Neuronal stem cell (in vitro differentiated cells): Measurements from ENCODE around the gene CCNQ.

Source experiments
- DNase-seq: peaks from one replicate; pipeline ENCODE4 v3.0.0-alpha.2; 2013; ENCODE audit warnings: low spot score
- H2AFZ ChIP-seq: one replicate; pipeline ENCODE4 v1.6.1; 2013; ENCODE audit warnings: mild to moderate bottlenecking, low read length, inconsistent platforms
- H2AK5ac ChIP-seq: 2 replicates; pipeline ENCODE4 v1.6.1; 2013; ENCODE audit warnings: low read depth, mild to moderate bottlenecking, inconsistent platforms, low read length, moderate library complexity, mixed read lengths
- H2BK120ac ChIP-seq: 2 replicates; pipeline ENCODE4 v1.6.1; 2013; ENCODE audit warnings: low read depth, mild to moderate bottlenecking, inconsistent platforms, low read length, moderate library complexity, mixed read lengths
- H2BK12ac ChIP-seq: one replicate; pipeline ENCODE4 v1.6.1; 2013; ENCODE audit warnings: low read length, inconsistent platforms
- H2BK15ac ChIP-seq: 2 replicates; pipeline ENCODE4 v1.6.1; 2013; ENCODE audit warnings: mild to moderate bottlenecking, low read length, inconsistent platforms, mixed read lengths
- H2BK5ac ChIP-seq: one replicate; pipeline ENCODE4 v1.6.1; 2013; ENCODE audit warnings: inconsistent platforms, mild to moderate bottlenecking, low read length, moderate library complexity
- H3K14ac ChIP-seq: one replicate; pipeline ENCODE4 v1.6.1; 2013; ENCODE audit warnings: low read length, inconsistent platforms
- H3K18ac ChIP-seq: 2 replicates; pipeline ENCODE4 v1.6.1; 2013; ENCODE audit warnings: low read length, inconsistent platforms
- H3K23ac ChIP-seq: 2 replicates; pipeline ENCODE4 v1.6.1; 2013; ENCODE audit warnings: low read depth, mild to moderate bottlenecking, mixed read lengths, low read length, inconsistent platforms; ENCODE audit not compliant: poor library complexity
- H3K27ac ChIP-seq: replicated peaks from 3 replicates; pipeline ENCODE4 v1.5.1; 2013; ENCODE audit warnings: low read length, inconsistent platforms
- H3K27me3 ChIP-seq, 3 experiments: 2 replicates each; pipeline ENCODE4 v1.6.1; 2013; ENCODE audit warnings: low read length in 3 of 3, mild to moderate bottlenecking in 2 of 3, inconsistent platforms in 1 of 3, low read depth in 1 of 3, mixed read lengths in 1 of 3, moderate library complexity in 1 of 3; ENCODE audit not compliant: control insufficient read depth in 3 of 3, insufficient read depth in 3 of 3
- H3K36me3 ChIP-seq, 2 donors: replicated peaks in 1 of 2; 2 replicates each; pipeline ENCODE4 v1.6.1; 2013; ENCODE audit warnings: low read length in 2 of 2; ENCODE audit not compliant: control insufficient read depth in 2 of 2, insufficient read depth in 2 of 2
- H3K4ac ChIP-seq: 2 replicates; pipeline ENCODE4 v1.6.1; 2013; ENCODE audit warnings: inconsistent platforms, mild to moderate bottlenecking, low read length, moderate library complexity
- H3K4me1 ChIP-seq, 2 donors: 1 replicate in 1 of 2; 2 replicates in 1 of 2; pipeline ENCODE4 v1.6.1; 2013; ENCODE audit warnings: low read length in 2 of 2, low read depth in 1 of 2; ENCODE audit not compliant: control insufficient read depth in 2 of 2, insufficient read depth in 1 of 2
- H3K4me2 ChIP-seq: one replicate; pipeline ENCODE4 v1.6.1; 2013; ENCODE audit warnings: mild to moderate bottlenecking, low read length, inconsistent platforms; ENCODE audit not compliant: insufficient read depth, poor library complexity, severe bottlenecking
- H3K4me3 ChIP-seq, 2 donors: 2 replicates each; pipeline ENCODE4 v1.5.1; 2013; ENCODE audit warnings: low read length in 2 of 2, mild to moderate bottlenecking in 2 of 2, inconsistent platforms in 1 of 2, moderate library complexity in 1 of 2
- H3K79me1 ChIP-seq: one replicate; pipeline ENCODE4 v1.6.1; 2013; ENCODE audit warnings: low read depth, mild to moderate bottlenecking, inconsistent platforms, low read length, moderate library complexity
- H3K9ac ChIP-seq: one replicate; pipeline ENCODE4 v1.6.1; 2013; ENCODE audit warnings: mild to moderate bottlenecking, low read depth, low read length, inconsistent platforms; ENCODE audit not compliant: poor library complexity
- H3K9me3 ChIP-seq, 2 donors: replicated peaks in 1 of 2; 2 replicates each; pipeline versions ENCODE3 to v1.6.1; 2013; ENCODE audit warnings: low read length in 2 of 2, mild to moderate bottlenecking in 2 of 2, inconsistent platforms in 1 of 2, low read depth in 1 of 2, mixed read lengths in 1 of 2, moderate library complexity in 1 of 2; ENCODE audit not compliant: control insufficient read depth in 2 of 2, insufficient read depth in 1 of 2
- H4K8ac ChIP-seq: one replicate; pipeline ENCODE4 v1.6.1; 2013; ENCODE audit warnings: low read depth, mild to moderate bottlenecking, inconsistent platforms, low read length, moderate library complexity
- H4K91ac ChIP-seq: one replicate; pipeline ENCODE4 v1.6.1; 2013; ENCODE audit warnings: low read length, low read depth, mild to moderate bottlenecking, inconsistent platforms; ENCODE audit not compliant: poor library complexity
- WGBS, 2 donors: extraction: QIAGEN DNeasy Blood & Tissue Kit; methylation state at CpG; one replicate each; pipeline ENCODE4 v1.1.7; 2013; ENCODE audit warnings: missing lambda C conversion rate in 2 of 2, mixed read lengths in 1 of 2; ENCODE audit not compliant: insufficient read length in 2 of 2, insufficient replicate concordance in 1 of 2; ENCODE audit errors: extremely low coverage in 2 of 2; 5-methylcytosine and 5-hydroxymethylcytosine counted together

The CCNQ gene

DNA sequence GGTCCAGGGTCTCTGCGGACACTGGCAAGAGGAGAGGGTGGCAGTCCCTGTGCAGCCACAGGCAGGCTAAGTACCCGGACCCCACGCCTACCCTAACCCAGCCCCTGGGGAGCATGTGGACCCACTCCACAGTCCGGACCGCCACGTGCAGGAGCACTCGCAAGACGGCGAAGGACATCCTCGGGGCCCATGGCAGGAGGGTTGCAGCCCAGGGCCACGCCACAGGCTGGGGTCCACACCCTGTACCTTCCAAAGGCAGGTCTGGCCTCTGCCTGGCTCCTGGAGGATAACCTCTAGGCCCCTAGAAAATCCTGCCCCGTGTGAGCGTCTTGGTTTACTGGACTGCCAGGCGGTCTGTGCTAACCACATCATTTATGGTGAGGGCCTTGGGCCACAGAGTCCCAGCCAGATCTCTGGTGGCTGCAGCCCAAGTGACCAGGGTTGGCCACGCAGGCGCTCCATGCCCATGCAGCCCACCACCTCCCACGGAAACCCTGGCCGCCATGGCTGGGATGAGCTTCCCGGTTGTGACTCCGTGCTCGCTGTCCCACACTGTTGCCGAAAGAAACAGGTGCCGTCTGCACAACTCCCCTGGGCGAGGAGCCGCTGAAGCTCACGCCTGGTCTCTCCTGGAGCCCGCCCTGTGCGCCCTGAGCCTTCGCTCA is 10.0 kb downstream of the CCNQ start:
- H2BK5ac ChIP-seq, result no peak overlapping the region
- no peak overlapping the region for H3K18ac ChIP-seq
- H4K91ac ChIP-seq, result no peak overlapping the region
- H3K4me3 ChIP-seq, result no peak overlapping the region
- H3K27me3 ChIP-seq, result peaks cover 0 to 6% (median 0%) of the 10 kb centered on the region in 3 experiments
- H3K36me3 ChIP-seq, result peaks cover 5 to 46% of the 10 kb centered on the region in 2 donors
- no CpG with 5 or more reads among the region's 29 CpGs for WGBS, 2 donors
- H3K23ac ChIP-seq, result no peak overlapping the region
- no peak for DNase-seq
- H2AK5ac ChIP-seq, result no peak overlapping the region
- no peak overlapping the region for H3K9ac ChIP-seq
- no peak overlapping the region for H3K4me2 ChIP-seq
- no peaks in the 10 kb centered on the region for H3K79me1 ChIP-seq
- H3K14ac ChIP-seq, result no peak overlapping the region
- no peak overlapping the region for H4K8ac ChIP-seq
- no peaks in the 10 kb centered on the region for H3K4me1 ChIP-seq
- no peak overlapping the region for H3K27ac ChIP-seq
- H2BK15ac ChIP-seq, result no peak overlapping the region
- H3K9me3 ChIP-seq, result no peaks in the 10 kb centered on the region
- H3K4ac ChIP-seq, result no peak overlapping the region
- no peak overlapping the region for H2BK12ac ChIP-seq
- H2BK120ac ChIP-seq, result no peak overlapping the region
- H2AFZ ChIP-seq, result no peak overlapping the region

DNA sequence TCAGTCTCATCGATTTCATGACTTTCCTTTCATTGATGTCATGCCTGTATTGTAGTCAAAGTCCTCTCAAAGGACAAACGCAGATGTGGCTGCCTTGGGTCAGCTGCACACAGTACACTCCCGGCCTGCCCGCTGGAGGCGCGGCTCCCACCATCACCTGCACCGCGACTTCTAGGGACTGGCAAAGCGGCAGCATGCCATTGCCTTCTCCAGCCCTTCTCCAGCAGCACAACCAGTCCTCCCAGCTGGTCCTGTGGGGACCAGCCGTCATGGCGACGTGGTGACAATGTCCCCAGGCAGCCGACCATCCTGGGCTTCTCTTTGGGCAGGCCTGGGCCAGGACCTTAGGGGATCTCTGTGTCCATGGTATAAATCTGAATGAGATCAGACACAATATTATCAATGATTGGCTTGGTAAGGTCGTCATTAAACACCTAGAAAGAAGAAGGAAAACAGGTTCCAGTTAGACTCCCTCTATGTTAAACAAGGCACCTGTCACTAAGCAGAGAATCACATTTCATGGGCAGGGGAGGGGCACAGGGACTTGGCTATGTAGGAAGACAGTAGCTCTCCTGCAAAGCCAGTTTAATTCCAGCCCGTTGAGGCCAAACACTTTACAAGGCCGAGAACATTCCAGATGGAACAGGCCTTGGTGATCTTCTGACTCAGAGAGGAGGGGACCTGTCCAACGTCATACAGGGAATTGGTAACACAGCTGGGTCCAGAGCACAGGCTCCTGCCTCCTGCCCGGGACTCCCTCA is 10.7 kb downstream of the CCNQ start:
- Histone ChIP-seq H3K27me3 (no peaks in the 10 kb centered on the region), H3K4me3 (no peak overlapping the region), H2AFZ (no peak overlapping the region), H2BK15ac (no peak overlapping the region), H2BK120ac (no peak overlapping the region), H3K14ac (no peak overlapping the region), H3K4me1 (no peaks in the 10 kb centered on the region), H3K23ac (no peak overlapping the region), H3K18ac (no peak overlapping the region), H3K9ac (no peak overlapping the region), H3K4me2 (no peak overlapping the region), H2AK5ac (no peak overlapping the region), H4K91ac (no peak overlapping the region), H3K9me3 (no peaks in the 10 kb centered on the region), H2BK12ac (no peak overlapping the region), H2BK5ac (no peak overlapping the region), H4K8ac (no peak overlapping the region), H3K27ac (no peak overlapping the region), H3K79me1 (no peaks in the 10 kb centered on the region), H3K36me3 (peaks cover 0 to 39% of the 10 kb centered on the region in 2 donors), H3K4ac (no peak overlapping the region)
- DNase-seq, result no peak
- WGBS, 2 donors, result no CpG with 5 or more reads among the region's 18 CpGs

DNA sequence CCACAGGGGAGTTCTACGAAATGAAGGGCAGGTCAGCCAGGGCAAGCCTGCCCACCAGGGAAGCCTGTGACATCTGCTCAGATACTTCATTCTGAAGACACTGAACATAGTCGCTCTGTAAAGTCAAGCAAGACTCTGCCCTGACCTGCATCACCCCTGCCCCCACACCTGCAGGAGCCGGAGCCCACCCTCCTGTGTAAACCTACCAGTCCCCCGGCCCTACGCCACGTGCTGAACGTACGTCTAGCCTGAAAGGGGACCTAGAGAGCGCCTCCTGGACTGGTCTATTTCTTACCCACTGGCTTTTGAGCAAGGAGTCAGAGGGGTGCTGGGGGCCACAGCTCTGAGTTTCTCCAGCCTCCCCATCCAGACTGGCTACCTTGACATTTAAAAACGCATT is 11.6 kb downstream of the CCNQ start:
- Histone ChIP-seq H2BK5ac (no peak overlapping the region), H3K36me3 (peaks cover 0 to 31% of the 10 kb centered on the region in 2 donors), H3K4me2 (no peak overlapping the region), H2BK120ac (no peak overlapping the region), H3K18ac (no peak overlapping the region), H2AK5ac (no peak overlapping the region), H4K91ac (no peak overlapping the region), H4K8ac (no peak overlapping the region), H3K27ac (no peak overlapping the region), H2BK12ac (no peak overlapping the region), H3K9me3 (no peaks in the 10 kb centered on the region), H3K23ac (no peak overlapping the region), H3K79me1 (no peaks in the 10 kb centered on the region), H3K9ac (no peak overlapping the region), H3K4me3 (no peak overlapping the region), H3K14ac (no peak overlapping the region), H3K27me3 (no peaks in the 10 kb centered on the region), H2AFZ (no peak overlapping the region), H3K4me1 (no peaks in the 10 kb centered on the region), H2BK15ac (no peak overlapping the region), H3K4ac (no peak overlapping the region)
- DNase-seq, result no peak
- no CpG with 5 or more reads among the region's 10 CpGs for WGBS, 2 donors

DNA sequence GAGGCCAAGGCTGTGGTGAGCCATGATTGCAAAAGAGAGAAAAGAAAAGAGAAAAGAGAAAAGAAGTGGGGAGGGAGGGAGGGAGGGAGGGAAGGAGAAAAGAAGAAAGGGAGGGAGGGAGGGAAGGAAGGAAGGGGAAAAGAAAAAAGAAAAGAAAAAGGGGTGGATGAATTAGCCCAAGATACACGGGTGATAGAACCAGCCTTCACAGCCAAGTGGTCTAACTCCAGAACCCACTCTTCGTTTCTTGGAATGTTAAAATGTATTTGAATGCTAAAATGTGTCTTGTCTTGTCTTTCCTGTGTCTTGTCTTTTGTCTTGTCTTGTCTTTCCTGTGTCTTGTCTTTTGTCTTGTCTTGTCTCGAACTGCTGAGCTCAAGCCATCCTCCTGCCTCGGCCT is 13.1 kb downstream of the CCNQ start:
- no peaks in the 10 kb centered on the region for H3K4me1 ChIP-seq
- no peak overlapping the region for H2BK5ac ChIP-seq
- H3K18ac ChIP-seq, result no peak overlapping the region
- no peaks in the 10 kb centered on the region for H3K27me3 ChIP-seq
- H3K14ac ChIP-seq, result no peak overlapping the region
- H2AK5ac ChIP-seq, result no peak overlapping the region
- H2AFZ ChIP-seq, result no peak overlapping the region
- no peaks in the 10 kb centered on the region for H3K9me3 ChIP-seq
- DNase-seq, result no peak
- peaks cover 0 to 21% of the 10 kb centered on the region in 2 donors for H3K36me3 ChIP-seq
- no peak overlapping the region for H3K9ac ChIP-seq
- H4K91ac ChIP-seq, result no peak overlapping the region
- no peak overlapping the region for H2BK15ac ChIP-seq
- H3K4ac ChIP-seq, result no peak overlapping the region
- no peak overlapping the region for H3K27ac ChIP-seq
- no peak overlapping the region for H2BK120ac ChIP-seq
- no peak overlapping the region for H4K8ac ChIP-seq
- WGBS, 2 donors, result no CpG with 5 or more reads among the region's 4 CpGs
- H3K23ac ChIP-seq, result no peak overlapping the region
- H3K79me1 ChIP-seq, result no peaks in the 10 kb centered on the region
- no peak overlapping the region for H3K4me2 ChIP-seq
- no peak overlapping the region for H2BK12ac ChIP-seq
- no peak overlapping the region for H3K4me3 ChIP-seq
